Activated CD4-positive, alpha-beta T cell treated with anti-CD3 and anti-CD28 coated beads for 36 hours (primary cell): ENCODE measurements around the gene NDUFS2. TPM values are rescaled to one million over a fixed set of nuclear protein-coding genes. Genes with fewer than 3 reads are reported as not detected.

Source experiments
- ATAC-seq: fragments of 200-7000 bp; cut with Tn5 transposase; one replicate; pipeline ENCODE4 v1.10.0; 2021; ENCODE audit warnings: mild to moderate bottlenecking, moderate library complexity
- CTCF ChIA-PET: fragments of 350-600 bp; sonication (Branson Sonifier 250); formaldehyde crosslinking; loops from one replicate; lab custom pipeline; 2021; ENCODE audit warnings: antibody characterized with exemption; lab: Charles Lee
- POLR2A ChIA-PET: fragments of 350-600 bp; sonication (Branson Sonifier 250); formaldehyde crosslinking; loops from one replicate; lab custom pipeline; 2021; ENCODE audit warnings: antibody characterized with exemption, inconsistent platforms; lab: Charles Lee
- DNase-seq: peaks from one replicate; pipeline ENCODE4 v3.0.0-alpha.2; 2020
- H3K27ac Mint-ChIP-seq: one replicate; pipeline ENCODE4 v1.8.0; 2021; ENCODE audit warnings: mixed read lengths
- H3K27me3 Mint-ChIP-seq: one replicate; pipeline ENCODE4 v1.8.0; 2021; ENCODE audit warnings: mixed read lengths
- H3K36me3 Mint-ChIP-seq: one replicate; pipeline ENCODE4 v1.8.0; 2021; ENCODE audit warnings: low read depth, mixed read lengths
- H3K4me1 Mint-ChIP-seq: one replicate; pipeline ENCODE4 v1.8.0; 2021; ENCODE audit warnings: mixed read lengths
- H3K4me3 Mint-ChIP-seq: one replicate; pipeline ENCODE4 v1.8.0; 2021; ENCODE audit warnings: mild to moderate bottlenecking, moderate library complexity, mixed read lengths
- H3K9me3 Mint-ChIP-seq: one replicate; pipeline ENCODE4 v1.8.0; 2021; ENCODE audit warnings: low read depth, mixed read lengths
- intact Hi-C, 2 experiments: fragments of 100-400 bp; cut with DNase I in 1 of 2; cut with micrococcal nuclease in 1 of 2; formaldehyde crosslinking; loops; one replicate each; pipeline versions ENCODE4 v1.14.2 to v1.15.1; 2022 to 2024; cut with DNase I, micrococcal nuclease
- total RNA-seq, 2 experiments: library from RNA; stranded (reverse); gene quantifications; one replicate each; pipeline ENCODE4 v1.2.3, GENCODE V29; 2021

Gene NDUFS2
- total RNA-seq, 2 experiments from 2014 or later, result 71.8 to 92.0 TPM

- ATAC-seq (no peak), DNase-seq (no peak)
- CTCF ChIA-PET, result interaction anchor here (0.9 to 1.4 kb wide), 5 partner anchors 8 to 111 kb away, joined by 3 to 7 read pairs (median 3); partner anchors contain the start of gene TOMM40L
- peaks cover 38% of the 10 kb centered on the region for H3K4me1 Mint-ChIP-seq
- H3K36me3 Mint-ChIP-seq, result peaks cover 41% of the 10 kb centered on the region
- no peaks in the 10 kb centered on the region for H3K27me3 Mint-ChIP-seq
- H3K27ac Mint-ChIP-seq, result no peak overlapping the region
- POLR2A ChIA-PET, result interaction anchor here (0.6 kb wide), 1 partner anchor 12 kb away, joined by 3 read pairs; the partner anchor contains the start of gene USP21
- intact Hi-C loops, result no loop called here
- no peaks in the 10 kb centered on the region for H3K9me3 Mint-ChIP-seq
- no peak overlapping the region for H3K4me3 Mint-ChIP-seq
Measured at GRCh38 chr1:161171696-161172095, 30.5 kb upstream of the NDUFS2 start.

DNA sequence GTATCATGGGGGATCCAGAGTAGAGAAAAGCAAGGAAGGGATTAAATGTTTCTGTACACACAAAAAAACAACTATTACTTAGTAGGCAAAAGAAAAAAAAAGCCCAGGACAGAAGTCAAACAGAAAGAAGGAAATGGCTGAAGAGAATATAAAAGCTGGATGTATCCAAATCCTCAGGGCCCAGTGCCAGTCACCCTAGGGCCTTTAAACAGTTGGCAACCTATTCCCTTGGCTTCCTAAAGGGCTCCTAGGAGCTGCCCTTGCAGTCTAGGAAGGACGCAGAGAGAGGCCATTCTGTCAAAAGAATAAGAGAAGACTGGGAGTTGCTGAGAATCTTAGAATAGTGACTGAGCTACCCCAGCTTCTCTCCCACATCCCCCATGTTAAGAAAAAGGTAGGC, 29.8 kb upstream of the NDUFS2 start:
- POLR2A ChIA-PET, result no interaction called here
- H3K9me3 Mint-ChIP-seq, result no peaks in the 10 kb centered on the region
- H3K4me1 Mint-ChIP-seq, result peaks cover 34% of the 10 kb centered on the region
- intact Hi-C loops, result no loop called here
- ATAC-seq (no peak), DNase-seq (no peak)
- CTCF ChIA-PET, result interaction anchor here (0.7 to 0.9 kb wide), 3 partner anchors 8 to 31 kb away, joined by 3 to 7 read pairs (median 6); partner anchors contain the start of gene UFC1
- peaks cover 41% of the 10 kb centered on the region for H3K36me3 Mint-ChIP-seq
- H3K27me3 Mint-ChIP-seq, result no peaks in the 10 kb centered on the region
- no peak overlapping the region for H3K4me3 Mint-ChIP-seq
- peak overlapping the region; percentile 51 for H3K27ac Mint-ChIP-seq

- no peak for ATAC-seq
- intact Hi-C loops, result no loop called here
- DNase-seq, result no peak
- CTCF ChIA-PET, result interaction anchor here (0.7 to 0.9 kb wide), 3 partner anchors 9 to 30 kb away, joined by 3 to 7 read pairs (median 6); partner anchors contain the start of gene UFC1
- peak overlapping the region; percentile 51 for H3K27ac Mint-ChIP-seq
- H3K4me1 Mint-ChIP-seq, result peaks cover 37% of the 10 kb centered on the region
- H3K27me3 Mint-ChIP-seq, result no peaks in the 10 kb centered on the region
- H3K36me3 Mint-ChIP-seq, result peaks cover 41% of the 10 kb centered on the region
- POLR2A ChIA-PET, result no interaction called here
- H3K9me3 Mint-ChIP-seq, result no peaks in the 10 kb centered on the region
- no peak overlapping the region for H3K4me3 Mint-ChIP-seq
Measured at GRCh38 chr1:161172776-161173376, 29.3 kb upstream of the NDUFS2 start.

DNA sequence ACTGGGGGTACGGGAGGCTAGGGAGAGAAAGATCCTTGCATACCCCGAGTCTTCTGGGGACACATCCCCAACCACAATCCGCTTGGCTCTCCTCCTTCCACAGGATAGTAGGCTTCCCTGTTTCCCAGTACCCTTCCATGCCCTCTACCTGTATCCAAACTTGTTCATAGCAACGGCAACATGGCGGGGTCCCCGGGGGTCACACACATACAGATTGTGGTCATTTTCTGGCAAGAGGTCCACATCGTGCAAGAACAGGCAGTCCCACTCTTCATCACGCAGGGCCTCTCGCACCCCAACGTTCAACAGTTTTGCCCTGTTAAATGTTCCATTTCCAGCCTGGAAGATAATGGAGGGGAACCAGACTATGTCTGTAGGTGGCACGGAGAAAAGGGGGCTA, 28.5 kb upstream of the NDUFS2 start:
- ATAC-seq (no peak), DNase-seq (no peak)
- H3K4me3 Mint-ChIP-seq, result no peak overlapping the region
- H3K27ac Mint-ChIP-seq, result no peak overlapping the region
- H3K27me3 Mint-ChIP-seq, result no peaks in the 10 kb centered on the region
- H3K4me1 Mint-ChIP-seq, result peaks cover 37% of the 10 kb centered on the region
- H3K9me3 Mint-ChIP-seq, result no peaks in the 10 kb centered on the region
- ChIA-PET POLR2A (no interaction called here), CTCF (no interaction called here)
- peaks cover 41% of the 10 kb centered on the region for H3K36me3 Mint-ChIP-seq
- intact Hi-C loops, result no loop called here

DNA sequence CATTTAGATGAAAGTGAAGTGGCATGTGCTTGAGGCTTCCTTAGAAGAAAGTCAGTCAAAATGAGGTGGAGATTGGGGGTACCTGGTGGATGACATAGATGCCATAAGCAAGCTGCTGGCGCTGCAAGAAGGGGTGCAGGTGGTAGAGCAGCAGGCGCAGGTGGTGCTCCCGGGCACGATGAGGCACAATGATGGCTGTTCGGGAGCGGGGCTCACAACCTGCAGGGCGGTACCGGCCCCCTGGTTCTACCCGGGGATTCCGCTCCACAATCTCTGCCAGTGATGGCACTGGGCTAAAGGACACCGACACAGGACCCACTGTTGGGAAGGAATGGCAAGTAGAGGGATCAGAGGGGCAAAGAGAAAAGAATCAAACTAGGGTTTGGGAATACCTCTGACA, 27.3 kb upstream of the NDUFS2 start:
- H3K27me3 Mint-ChIP-seq, result no peaks in the 10 kb centered on the region
- no peak for ATAC-seq
- H3K4me3 Mint-ChIP-seq, result no peak overlapping the region
- no peak for DNase-seq
- H3K9me3 Mint-ChIP-seq, result no peaks in the 10 kb centered on the region
- H3K4me1 Mint-ChIP-seq, result peaks cover 37% of the 10 kb centered on the region
- intact Hi-C loops, result no loop called here
- CTCF ChIA-PET, result interaction anchor here (1.1 to 4.1 kb wide), 2 partner anchors 8 to 46 kb away, joined by 3 to 29 read pairs; partner anchors contain the start of gene PPOX
- POLR2A ChIA-PET, result no interaction called here
- peak overlapping the region; percentile 48 for H3K27ac Mint-ChIP-seq
- peaks cover 41% of the 10 kb centered on the region for H3K36me3 Mint-ChIP-seq

DNA sequence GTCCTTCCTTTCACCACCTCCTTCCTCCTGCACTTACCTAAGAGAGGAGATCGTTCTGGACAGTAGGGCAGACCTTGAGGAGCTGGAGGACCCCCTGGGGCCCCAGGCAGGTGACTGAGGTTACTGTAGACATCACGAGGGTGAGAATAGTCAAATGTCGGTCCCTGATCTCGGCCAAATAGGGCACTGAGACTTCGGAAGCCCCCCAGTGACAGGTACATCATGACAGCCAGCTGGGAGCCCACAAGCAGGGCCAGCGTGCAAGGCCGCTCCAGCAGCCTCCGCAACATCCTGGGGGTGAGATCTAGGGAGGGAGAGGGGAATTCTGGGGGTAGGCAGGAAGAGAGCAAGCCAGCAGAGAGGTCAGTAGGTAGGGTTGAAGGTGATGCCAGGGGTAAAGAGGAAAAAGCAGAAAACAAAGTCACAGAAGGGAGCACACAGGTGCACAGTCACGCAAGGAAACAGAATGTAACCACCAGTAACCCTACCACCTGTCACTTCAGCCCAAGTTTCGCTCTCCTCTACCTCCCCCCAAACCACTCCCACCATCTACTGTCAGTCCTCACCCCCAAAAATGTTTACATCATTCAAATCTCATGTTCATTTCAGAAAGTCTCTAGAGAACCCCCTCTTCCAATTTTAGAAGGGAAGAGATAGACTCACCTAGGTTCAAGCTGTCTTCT, 26.3 kb upstream of the NDUFS2 start:
- Mint-ChIP-seq H3K4me3 (peak overlapping the region; percentile 91), H3K4me1 (peaks cover 44% of the 10 kb centered on the region), H3K9me3 (no peaks in the 10 kb centered on the region), H3K27ac (peak overlapping the region; percentile 98), H3K27me3 (no peaks in the 10 kb centered on the region), H3K36me3 (peaks cover 39% of the 10 kb centered on the region)
- intact Hi-C loops, result loop anchor here in 1 of 2 experiments (2.0 kb wide), 1 partner anchor 17 kb away; the partner anchor contains the start of gene USP21
- no peak for ATAC-seq
- CTCF ChIA-PET, result interaction anchor here (0.6 to 4.1 kb wide), 5 partner anchors 9 to 45 kb away, joined by 3 to 29 read pairs (median 4); partner anchors contain the start of gene PPOX
- no peak for DNase-seq
- POLR2A ChIA-PET, result interaction anchor here (1.4 kb wide), 1 partner anchor 9 kb away, joined by 10 read pairs; the partner anchor contains the start of gene PPOX

- ATAC-seq, result no peak
- H3K27ac Mint-ChIP-seq, result peak overlapping the region; percentile 98
- H3K36me3 Mint-ChIP-seq, result peaks cover 33% of the 10 kb centered on the region
- peak overlapping the region; percentile 91 for H3K4me3 Mint-ChIP-seq
- H3K27me3 Mint-ChIP-seq, result no peaks in the 10 kb centered on the region
- ChIA-PET CTCF (interaction anchor here (0.6 to 4.1 kb wide), 5 partner anchors 10 to 53 kb away, joined by 3 to 29 read pairs (median 6); partner anchors contain the start of gene PPOX), POLR2A (interaction anchor here (1.0 to 1.4 kb wide), 3 partner anchors 10 to 49 kb away, joined by 5 to 10 read pairs (median 9); partner anchors contain the start of genes DEDD, PPOX and TOMM40L)
- no peaks in the 10 kb centered on the region for H3K9me3 Mint-ChIP-seq
- intact Hi-C loops, result loop anchor here (1.0 to 2.0 kb wide), 7 partner anchors 10 to 138 kb away; partner anchors contain the start of genes PPOX (in 2 of the 2), USP21 (in 2 of the 2), DEDD (in 1 of the 2) and NDUFS2 (in 1 of the 2)
- no peak for DNase-seq
- H3K4me1 Mint-ChIP-seq, result peaks cover 49% of the 10 kb centered on the region
Measured at GRCh38 chr1:161176468-161177111, 25.6 kb upstream of the NDUFS2 start.

GRCh38 chr1:161177112-161177935, 24.8 kb upstream of the NDUFS2 start, which contains the start of gene B4GALT3:
Gene B4GALT3 (minus strand): TSS chr1:161177507. CDS start chr1:161176060, 1,447 bp downstream.
- ChIA-PET POLR2A (interaction anchor here (1.0 to 1.4 kb wide), 3 partner anchors 11 to 48 kb away, joined by 5 to 10 read pairs (median 9); partner anchors contain the start of genes DEDD, PPOX and TOMM40L), CTCF (interaction anchor here (0.6 to 4.1 kb wide), 4 partner anchors 10 to 52 kb away, joined by 3 to 29 read pairs (median 5); partner anchors contain the start of gene PPOX)
- DNase-seq (peak; percentile 98), ATAC-seq (peak; percentile 86)
- Mint-ChIP-seq H3K9me3 (no peaks in the 10 kb centered on the region), H3K36me3 (peaks cover 31% of the 10 kb centered on the region), H3K27ac (peak within 1 kb of the TSS; percentile 98), H3K4me3 (peak within 1 kb of the TSS; percentile 91), H3K4me1 (peaks cover 57% of the 10 kb centered on the region), H3K27me3 (no peaks in the 10 kb centered on the region)
- intact Hi-C loops, result loop anchor here (1.0 to 2.0 kb wide), 7 partner anchors 11 to 137 kb away; partner anchors contain the start of genes PPOX (in 2 of the 2), USP21 (in 2 of the 2), DEDD (in 1 of the 2) and NDUFS2 (in 1 of the 2)

- peak overlapping the region; percentile 98 for H3K27ac Mint-ChIP-seq
- peaks cover 27% of the 10 kb centered on the region for H3K36me3 Mint-ChIP-seq
- no peaks in the 10 kb centered on the region for H3K27me3 Mint-ChIP-seq
- peaks cover 62% of the 10 kb centered on the region for H3K4me1 Mint-ChIP-seq
- POLR2A ChIA-PET, result no interaction called here
- CTCF ChIA-PET, result interaction anchor here (4.1 kb wide), 1 partner anchor 11 kb away, joined by 29 read pairs; the partner anchor contains the start of gene PPOX
- intact Hi-C loops, result loop anchor here (1.0 to 2.0 kb wide), 7 partner anchors 12 to 136 kb away; partner anchors contain the start of genes PPOX (in 2 of the 2), USP21 (in 2 of the 2), DEDD (in 1 of the 2) and NDUFS2 (in 1 of the 2)
- peak overlapping the region; percentile 91 for H3K4me3 Mint-ChIP-seq
- H3K9me3 Mint-ChIP-seq, result no peaks in the 10 kb centered on the region
- no peak for ATAC-seq
- no peak for DNase-seq
Measured at GRCh38 chr1:161177936-161178244, 24.3 kb upstream of the NDUFS2 start.

DNA sequence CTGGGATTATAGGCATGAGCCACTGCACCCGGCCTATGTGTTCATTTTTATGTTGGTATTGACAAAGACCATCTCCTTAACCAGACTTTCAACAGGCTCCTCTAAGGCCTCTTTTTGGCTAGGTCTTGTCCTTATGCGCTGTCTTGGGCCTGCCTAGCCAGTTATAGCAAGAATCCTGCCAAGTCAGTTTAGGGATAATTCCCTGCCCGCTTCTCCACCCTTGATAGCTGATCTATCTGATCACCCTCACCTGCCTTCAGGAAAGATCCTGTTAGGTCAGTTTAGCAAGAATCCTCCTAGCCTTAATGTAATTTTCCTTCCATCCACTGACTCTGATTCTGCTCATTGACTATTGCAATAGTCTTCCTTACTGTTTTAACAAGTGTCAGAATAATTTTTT, 22.5 kb upstream of the NDUFS2 start:
- Mint-ChIP-seq H3K27me3 (no peaks in the 10 kb centered on the region), H3K4me1 (peaks cover 71% of the 10 kb centered on the region), H3K36me3 (peaks cover 14% of the 10 kb centered on the region), H3K27ac (no peak overlapping the region), H3K4me3 (no peak overlapping the region), H3K9me3 (no peaks in the 10 kb centered on the region)
- DNase-seq, result no peak
- ChIA-PET POLR2A (no interaction called here), CTCF (interaction anchor here (0.7 to 4.4 kb wide), 6 partner anchors 8 to 85 kb away, joined by 3 to 33 read pairs (median 3); partner anchors contain the start of genes APOA2 and NDUFS2)
- no peak for ATAC-seq
- intact Hi-C loops, result loop anchor here in 1 of 2 experiments (5.0 kb wide), 1 partner anchor 208 kb away; no protein-coding TSS in a partner anchor
